Tibial artery (tissue), 4 donors: ENCODE measurements around the gene SLC6A6.

Experiments
- DNase-seq, 2 donors: peaks; one replicate each; pipeline ENCODE4 v3.0.0-alpha.2; 2019
- H3K27ac ChIP-seq, 2 donors: fragments of 200-600 bp; sonication (generic) in 1 of 2; 1 replicate in 1 of 2; 2 replicates in 1 of 2; pipeline ENCODE4 v1.5.1; 2018 to 2019; ENCODE audit warnings: mild to moderate bottlenecking in 1 of 2
- H3K27me3 ChIP-seq, 2 donors: fragments of 200-600 bp; sonication (generic) in 1 of 2; one replicate each; pipeline versions ENCODE4 v1.5.1 to v1.6.0; 2016 to 2019
- H3K36me3 ChIP-seq, 3 donors: fragments of 200-600 bp; sonication (generic) in 2 of 3; one replicate each; pipeline ENCODE4 v1.5.1; 2016 to 2019; ENCODE audit warnings: mild to moderate bottlenecking in 2 of 3
- H3K4me1 ChIP-seq, 4 donors: fragments of 200-600 bp; sonication (generic) in 2 of 4; 1 replicate in 3 of 4; 2 replicates in 1 of 4; pipeline ENCODE4 v1.5.1; 2016 to 2019
- H3K4me3 ChIP-seq, 2 donors: fragments of 200-600 bp; sonication (generic) in 1 of 2; 1 replicate in 1 of 2; 2 replicates in 1 of 2; pipeline ENCODE4 v1.5.1; 2018 to 2019; ENCODE audit warnings: mild to moderate bottlenecking in 2 of 2
- H3K9me3 ChIP-seq, 3 donors: fragments of 200-600 bp; sonication (generic) in 1 of 3; one replicate each; pipeline ENCODE4 v1.5.1; 2016 to 2019
- CTCF ChIP-seq, 2 experiments: fragments of 200-600 bp in 1 of 2; fragments of 450-650 bp in 1 of 2; IDR thresholded peaks; one replicate each; pipeline ENCODE4 v1.5.1; 2017 to 2019; ENCODE audit warnings: antibody characterized with exemption in 2 of 2, mild to moderate bottlenecking in 1 of 2, moderate library complexity in 1 of 2
- intact Hi-C: fragments of 100-400 bp; cut with DNase I; formaldehyde crosslinking; loops from one replicate; pipeline ENCODE4 v1.15.0; 2023; ENCODE audit warnings: low total_unique reads

SLC6A6 gene

GRCh38 chr3:14373753-14374376 is 28.5 kb upstream of the SLC6A6 start:
- no peaks in the 10 kb centered on the region for H3K36me3 ChIP-seq
- no peaks in the 10 kb centered on the region for H3K9me3 ChIP-seq
- TF ChIP-seq CTCF (IDR thresholded peaks at IDR 0.05) = no peak
- H3K4me3 ChIP-seq = no peak overlapping the region
- H3K27me3 ChIP-seq = no peaks in the 10 kb centered on the region
- DNase-seq = no peak
- peaks cover 0 to 31% (median 22%) of the 10 kb centered on the region in 4 donors for H3K4me1 ChIP-seq
- H3K27ac ChIP-seq = no peak overlapping the region
- intact Hi-C loops = no loop called here

GRCh38 chr3:14374444-14374883 is 27.9 kb upstream of the SLC6A6 start:
- DNase-seq = no peak
- H3K36me3 ChIP-seq = no peaks in the 10 kb centered on the region
- H3K27ac ChIP-seq = no peak overlapping the region
- no peak overlapping the region for H3K4me3 ChIP-seq
- H3K27me3 ChIP-seq = no peaks in the 10 kb centered on the region
- H3K4me1 ChIP-seq = peaks cover 0 to 31% (median 22%) of the 10 kb centered on the region in 4 donors
- intact Hi-C loops = no loop called here
- TF ChIP-seq CTCF (IDR thresholded peaks at IDR 0.05) = no peak
- H3K9me3 ChIP-seq = no peaks in the 10 kb centered on the region

- no peaks in the 10 kb centered on the region for H3K27me3 ChIP-seq
- DNase-seq = no peak
- H3K4me3 ChIP-seq = no peak overlapping the region
- H3K36me3 ChIP-seq = no peaks in the 10 kb centered on the region
- H3K4me1 ChIP-seq = peaks cover 0 to 31% (median 22%) of the 10 kb centered on the region in 4 donors
- no peak for TF ChIP-seq CTCF (IDR thresholded peaks at IDR 0.05)
- no peak overlapping the region for H3K27ac ChIP-seq
- intact Hi-C loops = no loop called here
- no peaks in the 10 kb centered on the region for H3K9me3 ChIP-seq
Measured at GRCh38 chr3:14375192-14375591, 27.2 kb upstream of the SLC6A6 start.

- Histone ChIP-seq H3K4me3 (no peak overlapping the region), H3K27me3 (no peaks in the 10 kb centered on the region), H3K36me3 (no peaks in the 10 kb centered on the region), H3K9me3 (no peaks in the 10 kb centered on the region), H3K27ac (no peak overlapping the region), H3K4me1 (peaks cover 0 to 28% (median 20%) of the 10 kb centered on the region in 4 donors)
- DNase-seq = no peak
- intact Hi-C loops = no loop called here
- TF ChIP-seq CTCF (IDR thresholded peaks at IDR 0.05) = no peak
Measured at GRCh38 chr3:14376348-14377043, 25.9 kb upstream of the SLC6A6 start.

- no peak overlapping the region for H3K27ac ChIP-seq
- intact Hi-C loops = no loop called here
- no peaks in the 10 kb centered on the region for H3K9me3 ChIP-seq
- no peaks in the 10 kb centered on the region for H3K36me3 ChIP-seq
- H3K4me1 ChIP-seq = peaks cover 0 to 20% (median 17%) of the 10 kb centered on the region in 4 donors
- TF ChIP-seq CTCF (IDR thresholded peaks at IDR 0.05) = no peak
- no peaks in the 10 kb centered on the region for H3K27me3 ChIP-seq
- H3K4me3 ChIP-seq = no peak overlapping the region
- DNase-seq = no peak
Measured at GRCh38 chr3:14377044-14377837, 25.2 kb upstream of the SLC6A6 start.
